Liver (tissue), 3 donors: ENCODE data around the gene CCT2.

Experiments
- ATF3 ChIP-seq: IDR thresholded peaks from 2 replicates; pipeline ENCODE4 v1.6.1; 2016; ENCODE audit warnings: antibody characterized with exemption
- CTCF ChIP-seq: fragments of 150-350 bp; IDR thresholded peaks from 2 replicates; pipeline ENCODE4 v1.5.1; 2017; ENCODE audit warnings: improper control_type of control experiment, low read depth, low read length; ENCODE audit not compliant: missing input control
- EGR1 ChIP-seq, 2 donors: IDR thresholded peaks; 2 replicates each; pipeline ENCODE4 v1.6.1; 2016 to 2018; ENCODE audit warnings: antibody characterized with exemption in 2 of 2, low read depth in 2 of 2
- HNF4A ChIP-seq, 2 donors: conservative IDR thresholded peaks; 2 replicates each; pipeline ENCODE4 v1.6.1; 2016; ENCODE audit warnings: antibody characterized with exemption in 2 of 2, mild to moderate bottlenecking in 2 of 2
- JUND ChIP-seq, 2 donors: IDR thresholded peaks; 2 replicates each; pipeline ENCODE4 v1.6.1; 2016; ENCODE audit warnings: antibody characterized with exemption in 2 of 2
- MAX ChIP-seq: IDR thresholded peaks from 2 replicates; pipeline ENCODE4 v1.6.1; 2016; ENCODE audit warnings: antibody characterized with exemption
- RAD21 ChIP-seq, 2 donors: IDR thresholded peaks; 2 replicates each; pipeline ENCODE4 v1.6.1; 2016; ENCODE audit warnings: antibody characterized with exemption in 2 of 2, mild to moderate bottlenecking in 2 of 2
- SP1 ChIP-seq: IDR thresholded peaks from 2 replicates; pipeline ENCODE4 v1.6.1; 2018; ENCODE audit warnings: antibody characterized with exemption, mild to moderate bottlenecking
- TAF1 ChIP-seq: conservative IDR thresholded peaks from 2 replicates; pipeline ENCODE4 v1.6.1; 2016; ENCODE audit warnings: antibody characterized with exemption, mild to moderate bottlenecking
- YY1 ChIP-seq: IDR thresholded peaks from 2 replicates; pipeline ENCODE4 v1.6.1; 2016; ENCODE audit warnings: antibody characterized with exemption, mild to moderate bottlenecking
- ZBTB33 ChIP-seq: IDR thresholded peaks from 2 replicates; pipeline ENCODE4 v1.6.1; 2016; ENCODE audit warnings: antibody characterized with exemption
- donor health status: healthy.
- donor health status: healthy.

- no peak for TF ChIP-seq CTCF
- no peak for TF ChIP-seq YY1
- no peak for TF ChIP-seq RAD21 (IDR thresholded peaks at IDR 0.05)
- no peak for TF ChIP-seq ATF3
- no peak for TF ChIP-seq HNF4A (conservative IDR thresholded peaks at IDR 0.05)
- TF ChIP-seq EGR1 (IDR thresholded peaks at IDR 0.05; ENCODE audit: low read depth in 2 of 2), result no peak
- no peak for TF ChIP-seq SP1
- no peak for TF ChIP-seq TAF1
- TF ChIP-seq ZBTB33, result no peak
- TF ChIP-seq JUND (IDR thresholded peaks at IDR 0.05), result no peak
- TF ChIP-seq MAX, result no peak
Observed at GRCh38 chr12:69578283-69578682, 7.0 kb upstream of the CCT2 start.
